GM13976 (cell line): ENCODE measurements around the gene ZNRF3.

ENCODE experiments used
- DNase-seq: peaks from one replicate; pipeline ENCODE4 v3.0.0; 2012; ENCODE audit warnings: low spot score
- CTCF ChIP-seq: IDR thresholded peaks from 2 replicates; pipeline ENCODE4 v1.5.1; 2012; ENCODE audit warnings: borderline replicate concordance, mild to moderate bottlenecking; ENCODE audit not compliant: insufficient read depth; ENCODE audit errors: extremely low read depth, missing control alignments, control extremely low read depth
- in situ Hi-C: fragments of 300-500 bp; cut with MboI; formaldehyde crosslinking; loops from one replicate; pipeline ENCODE4 v1.12.0; 2022; ENCODE audit warnings: low sequenced_read_pairs, mixed read lengths, inconsistent platforms; ENCODE audit not compliant: unreplicated experiment

The ZNRF3 gene

GRCh38 chr22:29060251-29060869 lies 177.0 kb downstream of the ZNRF3 start:
- in situ Hi-C loops, result no loop called here
- no peak for TF ChIP-seq CTCF
- DNase-seq, result no peak

- DNase-seq, result no peak
- in situ Hi-C loops, result no loop called here
- no peak for TF ChIP-seq CTCF
Measured at GRCh38 chr22:29060931-29061330, 177.6 kb downstream of the ZNRF3 start.

GRCh38 chr22:29061773-29062172 lies 178.4 kb downstream of the ZNRF3 start, which contains the start of gene C22orf31:
C22orf31 (minus strand) TSS chr22:29061831; CDS start chr22:29061792, 39 bp downstream.
- TF ChIP-seq CTCF, result no peak
- in situ Hi-C loops, result no loop called here
- DNase-seq, result no peak

GRCh38 chr22:29062286-29062821 lies 179.0 kb downstream of the ZNRF3 start:
- DNase-seq, result no peak
- in situ Hi-C loops, result no loop called here
- no peak for TF ChIP-seq CTCF

GRCh38 chr22:29065468-29066190 lies 182.3 kb downstream of the ZNRF3 start:
- no peak for DNase-seq
- in situ Hi-C loops, result no loop called here
- TF ChIP-seq CTCF, result no peak

GRCh38 chr22:29069463-29069862 lies 186.1 kb downstream of the ZNRF3 start:
- TF ChIP-seq CTCF, result no peak
- in situ Hi-C loops, result no loop called here
- no peak for DNase-seq
